Measurements from ENCODE around the gene C2orf78.
"Not testable (repeated sequence)": the region's sequence is repeated elsewhere in the genome, so short reads cannot be mapped to it uniquely, and the experiment has no call there.

The C2orf78 gene

DNA sequence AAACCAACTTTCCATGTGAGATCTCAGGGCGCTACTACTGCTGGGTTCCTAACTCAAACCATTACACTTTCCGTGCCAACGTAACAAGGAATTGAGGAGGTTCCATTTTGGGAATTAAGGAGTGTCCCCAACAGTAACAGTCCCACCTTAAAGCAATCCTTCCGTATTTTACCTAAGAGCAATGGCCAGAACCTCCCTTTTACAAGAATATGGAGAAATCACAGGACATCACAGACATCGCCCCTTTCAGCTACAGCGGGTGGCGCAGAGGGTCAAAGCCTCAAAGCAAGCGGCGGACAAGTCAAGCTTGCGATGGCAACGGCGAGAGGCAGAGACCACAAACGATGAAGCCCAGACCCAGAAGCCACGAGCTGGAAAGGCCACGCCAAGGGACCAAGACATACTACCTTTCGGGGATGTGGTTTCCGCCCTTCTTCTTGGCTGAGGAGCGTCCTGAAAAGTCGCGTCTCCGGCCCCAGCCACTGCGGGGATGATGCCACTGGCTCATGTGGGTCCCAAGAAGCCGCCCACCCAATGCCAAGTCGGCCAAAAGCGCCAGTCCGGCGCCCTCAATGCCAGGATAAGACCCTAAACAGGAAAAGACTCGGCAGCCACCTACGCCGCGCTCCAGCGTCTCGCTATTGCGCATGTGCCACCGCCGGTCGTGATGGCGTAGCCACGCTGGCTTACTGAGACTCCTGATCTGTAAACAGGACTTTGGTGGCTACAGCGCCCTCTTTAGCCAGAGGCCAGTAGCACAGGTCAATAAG is 4.3 kb upstream of the C2orf78 start, which contains the start of gene DUSP11:
Gene DUSP11, minus strand, starts transcription at position 637 of the 770 bp plus-strand sequence. Its CDS starts 129 bp downstream, at position 508.
- peak; percentile 83 for DNase-seq

DNA sequence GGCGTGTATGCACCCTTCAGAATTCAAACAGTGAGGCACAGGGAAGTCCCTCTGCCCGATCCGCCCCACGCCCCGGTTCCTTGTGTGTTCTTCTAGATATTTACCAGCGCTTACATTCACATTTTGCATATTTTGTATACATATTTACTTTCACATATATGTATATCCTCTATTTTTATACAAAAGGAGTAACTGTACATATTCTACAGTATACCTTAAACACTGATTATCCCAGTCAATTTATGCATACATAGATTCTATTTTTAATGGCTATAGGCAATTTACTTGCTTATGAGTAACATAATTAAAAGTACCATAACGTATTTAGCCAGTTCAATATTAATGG is 3.8 kb upstream of the C2orf78 start:
- no peak for DNase-seq

DNA sequence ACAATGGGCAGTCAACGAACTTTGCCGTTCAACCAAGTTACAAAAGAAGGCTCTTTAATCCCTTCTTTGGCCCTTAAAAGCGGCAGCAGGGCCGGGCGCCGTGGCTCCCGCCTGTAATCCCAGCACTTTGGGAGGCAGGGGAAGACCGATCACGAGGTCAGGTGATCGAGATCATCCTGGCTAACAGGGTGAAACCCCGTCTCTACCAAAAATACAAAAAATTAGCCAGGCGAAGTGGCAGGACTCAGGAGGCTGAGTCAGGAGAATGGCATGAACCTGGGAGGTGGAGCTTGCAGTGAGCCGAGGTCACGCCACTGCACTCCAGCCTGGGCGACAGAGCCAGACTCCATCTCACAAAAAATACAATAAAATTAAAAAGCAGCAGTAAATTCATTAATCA is 581 bp upstream of the C2orf78 start:
- DNase-seq, result not testable (repeated sequence)

DNA sequence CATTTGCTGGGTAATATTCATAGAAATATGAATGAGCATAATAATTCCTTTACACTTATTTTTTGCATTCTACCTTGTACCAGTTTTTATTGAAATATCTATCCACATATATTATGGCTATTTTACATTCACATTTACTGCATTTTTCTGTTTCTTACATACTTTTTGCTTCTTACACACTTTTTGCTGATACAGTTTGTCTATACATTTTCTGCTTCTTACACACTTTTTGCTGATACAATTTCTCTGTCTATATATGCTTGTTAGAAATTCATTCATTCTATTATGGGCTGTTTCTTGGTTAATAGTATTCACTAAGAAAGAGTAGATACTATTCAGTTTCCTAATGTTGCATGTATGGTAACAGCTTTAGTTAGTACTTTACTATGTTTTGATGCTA is 27.9 kb downstream of the C2orf78 start:
- DNase-seq, result no peak

DNA sequence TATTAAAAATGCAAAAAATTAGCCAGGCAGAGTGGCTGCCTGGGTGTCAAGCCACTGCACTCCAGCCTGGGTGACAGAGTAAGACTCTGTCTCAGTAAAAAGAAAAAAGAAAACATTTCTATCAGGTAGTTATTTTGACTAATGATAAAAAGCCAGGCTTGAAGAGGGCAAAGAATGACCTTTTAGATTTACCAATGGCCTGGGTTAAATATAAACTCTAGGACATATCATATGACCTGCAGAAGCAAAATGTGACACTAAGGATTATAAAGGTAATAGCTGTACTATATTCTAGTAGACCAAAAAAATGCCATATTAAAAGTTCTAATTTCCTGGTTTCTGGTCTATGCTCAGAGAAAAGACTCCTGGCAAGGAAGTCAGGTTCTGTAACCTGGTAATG is 28.7 kb downstream of the C2orf78 start:
- DNase-seq, result no peak

DNA sequence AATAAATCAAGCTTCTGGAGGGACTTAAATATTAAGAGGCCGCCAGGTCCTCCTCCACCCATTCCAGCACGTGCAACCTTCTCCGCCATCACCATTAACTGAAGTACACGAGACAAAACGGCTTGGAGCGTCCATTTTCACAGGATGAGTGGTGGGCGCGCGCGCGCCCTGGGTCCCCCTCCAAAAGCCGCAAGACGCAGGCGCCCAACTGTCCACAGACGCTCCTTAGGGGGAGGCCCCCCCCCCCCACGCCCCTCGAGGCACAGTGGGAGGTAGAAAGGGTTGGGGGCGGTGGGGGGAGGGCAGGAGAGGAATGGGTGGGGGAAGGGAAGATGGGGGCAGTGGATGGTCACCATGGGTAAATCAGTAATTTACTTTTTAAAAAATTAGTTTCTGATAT is 34.3 kb downstream of the C2orf78 start:
- no peak for DNase-seq

DNA sequence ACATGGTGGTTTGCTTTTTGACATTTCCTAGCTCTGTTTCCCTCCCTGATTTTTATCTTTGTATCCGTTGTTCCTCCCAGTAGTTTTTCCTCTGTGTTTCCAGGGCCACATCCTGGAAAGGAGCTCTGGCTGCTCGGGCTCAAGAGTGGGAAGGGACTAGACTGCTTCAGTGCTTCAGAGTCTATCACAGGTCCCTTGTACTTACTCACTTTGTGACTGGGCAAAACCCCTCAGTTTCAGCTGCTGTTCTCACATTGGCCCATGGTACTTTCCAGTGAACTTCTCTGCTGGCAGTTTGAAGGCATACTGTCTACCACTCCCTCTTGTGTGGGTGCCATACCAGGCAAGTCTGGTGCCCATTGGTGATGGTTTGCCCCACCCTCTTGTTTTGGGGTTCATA is 37.2 kb downstream of the C2orf78 start:
- DNase-seq, result no peak

DNA sequence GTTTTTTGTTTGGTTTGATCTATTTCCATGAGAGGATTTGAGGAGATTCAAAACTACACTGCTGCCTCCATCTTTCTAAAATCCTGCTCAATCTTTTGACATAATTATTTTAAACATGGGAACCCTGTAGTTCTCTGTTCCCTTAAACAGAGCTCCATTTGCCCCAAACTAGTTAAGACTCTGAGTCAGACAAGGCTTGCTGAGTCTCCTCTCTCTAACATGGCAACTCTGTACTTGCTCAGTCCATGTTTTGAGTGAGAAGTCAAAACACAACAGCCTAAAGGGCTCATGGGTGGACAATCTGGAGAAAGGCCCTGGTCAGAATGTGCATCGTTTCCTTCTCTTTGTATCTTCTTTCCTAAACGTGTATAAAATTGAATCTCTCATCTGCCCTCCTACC is 37.7 kb downstream of the C2orf78 start:
- DNase-seq, result no peak

DNA sequence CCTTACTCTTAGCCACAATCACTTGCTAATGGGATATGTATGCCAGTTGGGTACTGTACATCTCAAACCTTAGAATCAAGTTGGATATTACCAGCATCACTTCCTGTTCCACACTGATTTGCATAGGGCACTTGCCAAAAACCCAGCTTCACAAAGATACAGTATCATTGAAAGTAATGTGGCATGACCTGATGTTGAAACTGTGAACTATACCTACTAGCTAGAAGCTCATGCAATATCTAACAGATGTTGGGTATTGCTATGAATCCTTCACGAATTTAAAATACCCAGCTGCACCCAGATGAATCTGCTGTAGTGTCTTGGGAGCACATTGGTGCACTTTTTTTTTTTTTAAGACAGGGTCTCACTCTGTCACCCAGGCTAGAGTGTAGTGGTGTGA is 38.3 kb downstream of the C2orf78 start:
- DNase-seq, result no peak

DNA sequence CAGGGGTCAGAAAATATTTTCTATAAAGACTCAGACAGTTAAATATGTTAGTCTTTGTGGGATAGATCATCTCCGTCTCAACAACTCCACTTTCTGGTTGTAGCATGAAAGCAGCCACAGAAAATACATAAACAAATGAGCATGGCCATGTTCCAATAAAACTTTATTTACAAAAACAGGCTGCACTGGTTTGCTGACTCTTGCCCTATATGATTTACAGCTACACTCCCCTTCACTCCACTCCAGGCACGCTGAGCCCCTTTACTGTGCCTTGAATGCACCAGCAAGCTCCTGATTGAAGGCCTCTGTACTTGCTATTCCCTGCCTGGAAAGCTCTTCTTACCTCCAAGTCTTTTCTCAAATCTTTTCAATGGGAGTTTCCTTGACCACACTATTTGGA is 39.0 kb downstream of the C2orf78 start:
- DNase-seq, result no peak

DNA sequence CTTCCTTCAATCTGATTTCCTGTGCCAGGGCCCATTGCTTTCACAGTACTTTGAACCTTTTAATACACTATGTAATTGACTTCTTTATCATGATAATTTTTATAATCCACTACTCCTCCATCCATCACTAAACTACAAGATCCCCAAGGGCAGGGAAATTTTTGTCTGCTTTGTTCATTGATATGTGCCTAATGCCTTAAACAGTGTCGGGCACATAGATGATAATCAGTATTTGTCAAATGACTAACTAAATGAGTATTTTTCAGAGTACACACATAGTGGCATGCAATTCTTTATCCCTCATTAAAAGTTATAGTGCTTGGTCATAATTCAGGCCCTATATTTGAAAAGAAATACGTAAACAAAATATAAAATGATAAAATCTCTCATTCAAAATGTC is 39.4 kb downstream of the C2orf78 start:
- DNase-seq, result no peak

DNA sequence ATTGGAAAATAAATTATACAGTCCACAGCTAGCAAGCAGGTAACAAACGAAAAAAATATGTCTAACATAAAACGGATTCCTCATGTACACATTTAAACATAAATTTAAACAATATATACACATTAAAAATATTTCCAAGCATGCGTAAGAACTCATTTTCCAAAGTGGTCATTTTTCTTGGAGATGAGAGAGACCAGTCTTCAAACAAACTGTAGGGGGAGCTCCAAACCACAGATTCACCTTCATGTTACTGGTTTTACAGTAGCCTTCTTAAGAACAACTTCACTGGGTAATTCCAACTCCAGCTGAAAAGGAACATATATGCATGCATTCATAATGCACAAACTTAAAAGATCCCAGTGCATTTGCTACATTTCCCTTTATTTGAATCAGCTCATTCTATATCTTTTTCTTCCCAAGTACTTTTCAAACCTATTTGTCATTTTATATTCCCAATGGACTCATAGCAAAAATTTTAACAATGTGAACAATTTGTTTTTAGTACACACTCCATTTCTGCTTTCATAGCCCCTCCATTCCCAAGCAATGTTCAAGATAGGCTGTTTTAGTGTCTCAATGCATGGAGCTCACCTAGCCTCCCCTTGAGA is 40.0 kb downstream of the C2orf78 start:
- DNase-seq, result peak; percentile 58

DNA sequence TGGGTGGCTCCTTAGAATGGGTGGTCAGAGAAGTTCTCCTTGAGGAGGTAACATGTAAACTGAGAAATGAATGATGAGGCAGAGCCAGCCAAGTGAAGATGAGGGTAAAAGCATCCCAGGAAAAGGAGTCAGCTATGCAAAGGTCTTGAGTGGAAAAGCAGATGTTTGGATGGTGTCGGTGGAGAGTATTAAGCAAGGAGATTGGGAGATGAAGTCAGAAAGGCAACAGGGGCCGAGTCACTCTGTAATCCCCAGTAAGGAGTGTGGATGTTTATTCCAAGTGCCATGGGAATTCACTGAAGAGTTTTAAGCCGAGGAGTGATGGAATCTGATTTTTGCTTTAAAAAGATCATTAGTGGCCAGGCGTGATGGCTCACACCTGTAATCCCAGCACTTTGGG is 41.4 kb downstream of the C2orf78 start:
- no peak for DNase-seq

DNA sequence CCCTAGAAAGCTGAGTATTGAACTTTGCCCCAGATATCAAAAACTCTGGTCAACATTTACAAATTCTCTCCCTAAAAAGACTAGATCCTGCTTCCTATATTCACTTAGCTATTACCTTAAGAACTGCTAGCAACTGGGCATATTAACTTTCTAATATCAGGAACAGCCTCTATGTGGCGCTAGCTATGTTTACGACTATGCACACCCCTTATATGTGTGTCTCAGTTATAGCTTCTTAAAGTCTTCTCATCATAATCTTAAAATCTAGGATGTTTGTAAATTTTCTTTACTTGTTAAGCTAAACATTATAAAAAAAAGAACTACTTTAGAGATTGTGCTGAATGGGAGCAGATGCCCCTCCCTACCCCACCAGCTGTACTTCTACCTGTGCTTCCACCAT is 43.0 kb downstream of the C2orf78 start:
- no peak for DNase-seq

DNA sequence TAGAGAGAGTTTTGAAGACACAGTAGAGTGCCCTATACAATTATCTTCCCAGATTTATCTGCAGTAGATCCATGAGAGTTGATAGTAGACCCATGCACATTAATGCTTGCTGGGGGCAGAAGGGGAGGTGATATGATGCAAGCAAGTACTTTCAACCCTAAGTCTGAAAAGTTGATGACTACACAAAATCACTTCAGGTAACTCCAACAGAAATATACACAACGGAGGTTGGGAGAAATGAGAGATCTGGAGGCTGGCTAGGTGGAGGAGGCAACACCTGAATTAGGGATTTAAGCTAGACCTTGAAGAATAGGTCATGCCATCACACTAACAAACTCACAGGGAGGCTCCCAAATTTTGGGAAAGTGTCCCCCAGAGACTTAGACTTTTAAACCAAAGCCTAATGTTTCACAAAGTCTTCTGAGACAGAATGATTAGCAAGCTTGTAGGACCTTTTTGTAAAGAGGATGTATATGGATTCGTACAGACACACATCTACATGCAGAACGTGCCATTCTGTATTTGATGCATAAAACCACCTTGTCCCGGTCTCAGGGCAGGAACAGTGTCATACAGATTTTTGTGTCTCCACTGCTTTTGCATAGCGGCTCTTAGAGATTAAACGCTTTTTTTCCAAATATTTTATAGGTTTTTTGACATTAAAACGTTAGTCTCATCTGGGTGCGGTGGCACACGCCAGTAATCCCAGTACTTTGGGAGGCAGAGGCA is 43.8 kb downstream of the C2orf78 start:
- DNase-seq, result no peak

DNA sequence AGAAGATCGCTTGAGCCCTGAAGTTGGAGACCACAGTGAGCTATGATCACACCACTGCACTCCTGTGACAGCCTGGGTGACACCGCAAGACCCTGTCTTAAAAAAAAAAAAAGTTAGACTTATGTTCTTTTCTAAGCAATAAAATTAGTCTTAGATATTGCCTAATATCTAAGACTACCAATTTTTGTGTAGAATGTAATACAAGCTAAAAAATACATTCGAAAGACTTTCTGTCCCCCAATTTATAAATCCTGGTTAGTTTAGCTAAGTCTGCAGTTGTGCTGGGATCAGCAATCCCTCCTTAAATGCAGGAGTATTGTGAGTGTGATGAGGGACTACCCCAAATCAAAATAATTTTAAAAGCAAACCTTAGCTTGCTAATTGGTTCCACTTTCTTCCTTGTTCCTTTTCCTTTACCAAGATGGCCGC is 44.4 kb downstream of the C2orf78 start:
- no peak for DNase-seq

DNA sequence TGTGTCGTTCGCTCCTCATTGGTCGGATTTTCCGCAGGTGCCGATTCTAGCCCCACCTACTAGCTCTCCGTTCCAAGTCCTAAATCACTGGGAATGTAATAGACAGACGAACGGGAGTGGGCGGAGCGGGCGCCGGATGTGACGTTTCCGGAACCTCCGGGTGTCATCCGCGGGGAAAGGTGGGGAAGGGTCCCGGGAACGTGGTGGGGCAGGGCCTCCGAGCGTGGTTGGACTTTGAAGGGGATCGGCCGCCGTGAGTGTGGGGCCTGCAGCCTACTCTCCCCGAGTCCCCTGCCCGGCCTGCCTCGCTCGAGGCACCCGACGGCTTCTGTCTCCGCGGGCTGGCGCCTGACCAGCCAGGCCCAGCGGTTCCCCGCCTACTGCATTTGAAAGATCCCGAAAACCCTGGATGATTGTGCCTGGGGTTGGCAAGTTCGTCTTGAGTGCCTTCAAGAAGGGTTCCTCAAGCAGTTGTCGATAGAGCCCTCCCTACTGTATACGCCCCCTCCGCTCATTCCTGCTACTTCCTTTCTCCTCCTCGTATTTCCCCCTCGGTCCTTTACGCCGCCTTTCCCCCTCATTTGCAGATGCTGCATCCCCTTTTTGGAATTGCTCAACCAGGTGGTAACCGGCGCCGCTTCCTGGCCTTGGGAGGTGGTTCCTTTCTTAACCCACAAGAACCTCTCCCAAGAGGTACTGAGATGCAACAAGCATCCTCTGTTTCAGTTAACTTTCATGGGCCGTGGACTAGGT is 45.0 kb downstream of the C2orf78 start, which contains the start of gene STAMBP:
Gene STAMBP, plus strand, starts transcription at position 144 of the 753 bp plus-strand sequence. CDS start 1,896 bp downstream, outside the sequence.
- peak; percentile 97 for DNase-seq

DNA sequence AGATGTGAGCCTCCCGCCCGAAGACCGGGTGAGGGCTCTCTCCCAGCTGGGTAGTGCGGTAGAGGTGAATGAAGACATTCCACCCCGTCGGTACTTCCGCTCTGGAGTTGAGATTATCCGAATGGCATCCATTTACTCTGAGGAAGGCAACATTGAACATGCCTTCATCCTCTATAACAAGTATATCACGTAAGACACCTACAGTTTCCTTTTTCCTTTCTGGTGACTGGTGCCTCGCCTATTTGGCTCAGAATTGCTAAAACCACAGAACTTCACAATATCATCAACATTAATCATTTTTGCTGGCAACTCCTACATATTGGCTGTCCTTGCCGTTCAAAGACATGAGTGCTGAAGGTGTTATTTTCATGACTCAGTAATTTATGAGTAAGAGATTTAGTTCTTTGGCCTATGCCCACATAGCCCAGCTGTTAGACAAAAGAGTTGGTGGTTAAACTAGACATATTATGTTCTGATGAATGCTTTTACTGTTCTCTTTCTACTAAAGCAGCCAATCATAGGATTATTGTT is 47.0 kb downstream of the C2orf78 start:
- no peak for DNase-seq

DNA sequence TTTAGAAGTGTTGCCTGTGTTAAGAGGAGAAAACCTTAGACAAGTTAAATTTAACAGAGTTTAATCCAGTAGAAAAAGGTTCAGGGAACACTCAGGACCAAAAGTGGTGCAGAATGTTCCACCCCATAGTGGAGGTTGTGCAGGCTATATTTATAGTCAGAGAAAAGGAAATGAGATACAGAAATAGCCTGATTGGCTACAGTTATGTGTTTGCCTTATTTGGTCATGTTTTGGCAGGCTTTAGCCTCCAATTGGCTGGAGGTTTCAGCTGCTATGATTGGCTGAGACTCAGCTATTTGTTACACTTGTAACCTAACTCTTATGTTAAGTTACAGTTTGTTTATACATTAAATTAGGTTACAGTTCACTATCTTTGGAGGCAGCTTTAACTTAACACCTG is 48.9 kb downstream of the C2orf78 start:
- peak; percentile 11 for DNase-seq

DNA sequence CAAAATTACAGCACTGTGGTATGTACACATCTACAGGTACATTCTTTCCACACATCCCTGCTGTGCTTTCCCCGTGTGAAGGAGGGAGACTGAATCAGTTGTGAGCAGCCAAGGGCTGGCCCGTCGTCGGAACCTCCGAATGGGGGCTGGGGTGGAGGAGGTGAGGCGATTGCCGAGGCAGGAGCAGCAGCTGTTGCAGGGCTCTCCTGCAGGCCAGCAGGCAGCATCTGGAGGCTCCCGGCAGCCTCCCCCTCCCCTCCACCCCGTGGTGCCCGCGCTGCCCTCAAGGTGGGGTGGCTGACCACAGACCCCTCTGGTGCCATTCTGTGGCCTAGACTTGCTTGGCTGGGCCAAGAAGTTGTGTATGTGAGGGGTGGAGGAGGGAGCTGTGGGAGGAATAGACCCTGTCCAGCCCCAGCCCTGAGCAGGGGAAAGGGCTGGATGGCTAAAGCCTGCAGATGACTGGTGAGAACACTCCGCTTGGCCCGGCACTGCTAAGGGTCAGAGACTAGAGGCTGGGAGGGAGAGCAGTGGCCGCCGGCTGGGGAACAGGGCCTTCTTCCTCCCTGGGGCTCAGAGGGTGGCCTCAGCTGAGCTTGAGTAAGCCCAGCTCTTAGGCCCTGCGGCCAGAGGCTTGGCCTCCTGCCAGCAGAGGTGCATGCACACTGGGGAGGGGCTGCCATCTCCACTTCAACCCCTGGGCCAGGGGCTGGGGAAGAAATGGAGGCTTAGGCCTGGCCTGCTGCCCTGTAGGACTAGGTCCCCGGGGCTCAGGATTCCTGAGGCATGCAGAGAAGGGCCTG is 52.4 kb downstream of the C2orf78 start:
- DNase-seq, result no peak

DNA sequence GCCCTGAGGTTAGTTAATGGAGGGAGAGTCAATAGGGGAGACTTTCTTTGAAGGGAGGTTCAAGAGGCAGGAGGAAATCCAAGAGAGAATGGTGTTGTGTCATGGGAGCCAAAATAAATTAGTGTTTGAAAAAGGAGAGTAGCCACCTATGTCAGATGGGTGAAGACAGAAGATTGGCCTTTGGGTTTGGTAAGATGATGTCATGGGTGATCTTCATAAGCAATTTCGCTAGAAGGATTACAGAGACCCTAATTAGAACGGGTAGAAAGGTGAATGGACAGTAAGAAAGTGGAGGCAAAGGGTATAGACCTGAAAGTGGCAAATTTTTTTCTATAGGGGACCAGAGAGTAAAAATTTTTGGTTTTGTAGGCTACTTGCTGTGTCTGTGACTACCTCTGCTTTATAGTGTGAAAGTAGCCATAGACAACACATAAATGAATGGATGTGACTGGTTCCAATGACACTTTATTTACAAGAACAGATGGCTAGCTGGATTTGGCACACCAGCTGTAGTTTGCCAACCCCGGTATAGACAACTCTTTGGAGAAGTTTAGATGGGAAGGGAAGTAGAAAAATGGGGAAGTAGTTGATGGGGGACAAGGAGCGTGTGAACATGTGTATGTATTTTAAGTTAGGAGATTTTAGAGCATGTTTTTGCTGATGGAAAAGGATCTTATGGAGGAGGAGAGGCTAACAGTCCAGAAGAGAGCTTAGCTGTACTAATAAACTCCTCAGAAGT is 54.0 kb downstream of the C2orf78 start:
- no peak for DNase-seq
